ENCODE data around the gene DAZAP1.

- TF ChIP-seq CTCF (IDR thresholded peaks at IDR 0.05) = no peak
- TF ChIP-seq ZFX (IDR thresholded peaks at IDR 0.05; ENCODE audit: borderline replicate concordance) = no peak
These were observed 18.8 kb upstream of the DAZAP1 start for GRCh38 chr19:1388637-1389026.

Data from 22Rv1 (cell line).